Measurements from ENCODE around the gene EDC3.

DNA sequence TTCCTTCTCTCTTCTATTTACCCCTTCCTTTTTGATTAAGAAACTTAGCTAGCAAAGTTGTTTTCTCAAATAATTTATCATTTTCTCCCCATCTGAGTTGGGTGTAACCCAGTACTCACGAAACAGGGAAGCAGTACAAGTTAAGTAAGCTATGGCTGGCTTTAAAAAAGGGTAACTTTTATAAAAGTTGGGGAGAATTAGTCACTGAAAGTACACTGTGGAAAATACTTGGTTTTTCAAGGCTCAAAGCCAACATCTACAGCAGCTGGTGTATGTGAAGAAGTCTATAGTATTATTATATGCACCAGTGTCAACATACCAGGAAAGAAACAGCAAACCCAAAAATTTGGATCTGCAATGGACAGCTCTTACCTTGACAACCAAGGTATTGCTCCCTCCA lies 54.7 kb downstream of the EDC3 start:
- TF ChIP-seq CTCF (IDR thresholded peaks at IDR 0.05) = no peak
- no peak for TF ChIP-seq ZFX (IDR thresholded peaks at IDR 0.05; ENCODE audit: borderline replicate concordance)

Measured in 22Rv1 (cell line).